ENCODE results near the gene ERGIC3. TPM values are rescaled to one million over a fixed set of nuclear protein-coding genes. Genes with fewer than 3 reads are reported as not detected.

The ERGIC3 gene
- total and polyA plus RNA-seq, 10 of the 15 experiments (the other 5 are each of a cell fraction or from before 2014, with no cell fraction given) = 90.4 to 210 (median 139) TPM

- no peaks in the 10 kb centered on the region for H3K9me3 ChIP-seq (replicated peaks; ENCODE audit: control insufficient read depth, insufficient read depth, low read length)
- no peak overlapping the region for H2AFZ ChIP-seq (ENCODE audit: control insufficient read depth, low read depth, low read length)
- H3K27me3 ChIP-seq (replicated peaks in 1 of 2; ENCODE audit: control insufficient read depth in 2 of 2, insufficient read depth in 2 of 2, low read length in 1 of 2) = no peaks in the 10 kb centered on the region
- no peak overlapping the region for H3K9ac ChIP-seq (ENCODE audit: control insufficient read depth, insufficient read depth, low read length)
- H3K79me2 ChIP-seq (ENCODE audit: control insufficient read depth, insufficient read depth, low read length) = peaks cover 3% of the 10 kb centered on the region
- no peak overlapping the region for H3K4me3 ChIP-seq
- no peaks in the 10 kb centered on the region for H4K20me1 ChIP-seq (ENCODE audit: control insufficient read depth, insufficient read depth)
- CTCF ChIA-PET = interaction anchor here (0.9 to 2.1 kb wide), 2 partner anchors 9 to 84 kb away, joined by 3 to 5 read pairs; no protein-coding TSS in a partner anchor
- POLR2A ChIA-PET = no interaction called here
- BruUV-seq (replicated peaks) = no TSS peak
- no peak for DNase-seq (ENCODE audit: low read depth, low spot score)
- intact Hi-C loops (cut with micrococcal nuclease; ENCODE audit: unreplicated experiment) = no loop called here
- no peak for FAIRE-seq
- H3K4me2 ChIP-seq (ENCODE audit: control insufficient read depth, insufficient read depth) = no peak overlapping the region
- peaks cover 15 to 42% of the 10 kb centered on the region in 2 experiments for H3K36me3 ChIP-seq (ENCODE audit: control insufficient read depth in 2 of 2, insufficient read depth in 2 of 2, low read length in 1 of 2)
- no peak for ATAC-seq
- TF ChIP-seq KAT2A (conservative IDR thresholded peaks at IDR 0.05; ENCODE audit: control insufficient read depth, low read depth, low read length) (no peak), RUNX3 (IDR thresholded peaks at IDR 0.05; ENCODE audit: low read length) (no peak), ATF7 (IDR thresholded peaks at IDR 0.05; ENCODE audit: low read depth) (no peak)
- WGBS (ENCODE audit: insufficient coverage, insufficient replicate concordance, low lambda C conversion rate, missing lambda C conversion rate) = 98% methylated on average over 5 of the region's 5 CpGs
- H3K4me1 ChIP-seq (ENCODE audit: control insufficient read depth, insufficient read depth, low read length) = peaks cover 8% of the 10 kb centered on the region
- no peak overlapping the region for H3K27ac ChIP-seq (ENCODE audit: control insufficient read depth, insufficient read depth)
- SMC1A ChIA-PET (ENCODE audit: uncharacterized antibody, unreplicated experiment) = no interaction called here
- in situ Hi-C loops (cut with MboI) = no loop called here
- RAD21 ChIA-PET (ENCODE audit: unreplicated experiment) = no interaction called here
Measured at GRCh38 chr20:35497320-35497719, 44.6 kb upstream of the ERGIC3 start.

- H3K36me3 ChIP-seq (ENCODE audit: control insufficient read depth in 2 of 2, insufficient read depth in 2 of 2, low read length in 1 of 2) = peaks cover 17 to 42% of the 10 kb centered on the region in 2 experiments
- H3K79me2 ChIP-seq (ENCODE audit: control insufficient read depth, insufficient read depth, low read length) = no peaks in the 10 kb centered on the region
- POLR2A ChIA-PET = interaction anchor here (0.9 kb wide), 1 partner anchor 12 kb away, joined by 6 read pairs; no protein-coding TSS in a partner anchor
- DNase-seq (ENCODE audit: low read depth, low spot score) (no peak), FAIRE-seq (no peak), ATAC-seq (no peak)
- no peak overlapping the region for H3K4me3 ChIP-seq
- intact Hi-C loops (cut with micrococcal nuclease; ENCODE audit: unreplicated experiment) = no loop called here
- in situ Hi-C loops (cut with MboI) = no loop called here
- RAD21 ChIA-PET (ENCODE audit: unreplicated experiment) = interaction anchor here (1.1 kb wide), 1 partner anchor 353 kb away, joined by 3 read pairs; no protein-coding TSS in a partner anchor
- SMC1A ChIA-PET (ENCODE audit: uncharacterized antibody, unreplicated experiment) = interaction anchor here (0.7 kb wide), 1 partner anchor 18 kb away, joined by 3 read pairs; no protein-coding TSS in a partner anchor
- 97% methylated on average over 9 of the region's 9 CpGs for WGBS (ENCODE audit: insufficient coverage, insufficient replicate concordance, low lambda C conversion rate, missing lambda C conversion rate)
- no peaks in the 10 kb centered on the region for H4K20me1 ChIP-seq (ENCODE audit: control insufficient read depth, insufficient read depth)
- H2AFZ ChIP-seq (ENCODE audit: control insufficient read depth, low read depth, low read length) = no peak overlapping the region
- H3K4me1 ChIP-seq (ENCODE audit: control insufficient read depth, insufficient read depth, low read length) = peaks cover 12% of the 10 kb centered on the region
- CTCF ChIA-PET = interaction anchor here (0.6 to 2.0 kb wide), 3 partner anchors 13 to 641 kb away, joined by 3 to 5 read pairs (median 3); no protein-coding TSS in a partner anchor
- H3K27ac ChIP-seq (ENCODE audit: control insufficient read depth, insufficient read depth) = no peak overlapping the region
- TF ChIP-seq TCF7 (IDR thresholded peaks at IDR 0.05; ENCODE audit: borderline replicate concordance) (no peak), HDAC2 (IDR thresholded peaks at IDR 0.05) (no peak), STAT1 (conservative IDR thresholded peaks at IDR 0.05) (no peak), BHLHE40 (IDR thresholded peaks at IDR 0.05; ENCODE audit: borderline replicate concordance in 1 of 2, low read depth in 2 of 2, low read length in 1 of 2) (no peak), PAX5 (IDR thresholded peaks at IDR 0.05; ENCODE audit: borderline replicate concordance, low read depth, low read length) (no peak), CHD4 (IDR thresholded peaks at IDR 0.05) (no peak), FOXM1 (IDR thresholded peaks at IDR 0.05; ENCODE audit: low read depth, low read length) (no peak), BRCA1 (IDR thresholded peaks at IDR 0.05; ENCODE audit: low read depth, low read length) (no peak), SIN3A (IDR thresholded peaks at IDR 0.05; ENCODE audit: low read depth, low read length) (no peak), NFYB (IDR thresholded peaks at IDR 0.05; ENCODE audit: insufficient read depth, low read depth, low read length) (no peak), CREM (IDR thresholded peaks at IDR 0.05; ENCODE audit: low read depth) (no peak)
- no TSS peak for BruUV-seq (replicated peaks)
- H3K9me3 ChIP-seq (replicated peaks; ENCODE audit: control insufficient read depth, insufficient read depth, low read length) = no peaks in the 10 kb centered on the region
- H3K4me2 ChIP-seq (ENCODE audit: control insufficient read depth, insufficient read depth) = no peak overlapping the region
- H3K9ac ChIP-seq (ENCODE audit: control insufficient read depth, insufficient read depth, low read length) = no peak overlapping the region
- no peaks in the 10 kb centered on the region for H3K27me3 ChIP-seq (replicated peaks in 1 of 2; ENCODE audit: control insufficient read depth in 2 of 2, insufficient read depth in 2 of 2, low read length in 1 of 2)
Measured at GRCh38 chr20:35497780-35498189, 44.1 kb upstream of the ERGIC3 start.

Data from GM12878 (cell line).